Measurements from ENCODE around the gene UQCRHL.

UQCRHL gene

GRCh38 chr1:15796086-15796462 lies 11.4 kb downstream of the UQCRHL start:
- DNase-seq: no peak

GRCh38 chr1:15788624-15789301 lies 18.7 kb downstream of the UQCRHL start:
- no peak for DNase-seq

GRCh38 chr1:15786581-15786980 lies 20.9 kb downstream of the UQCRHL start:
- no peak for DNase-seq

GRCh38 chr1:15785683-15786082 lies 21.8 kb downstream of the UQCRHL start:
- no peak for DNase-seq

- DNase-seq: no peak
These were observed 29.3 kb downstream of the UQCRHL start for GRCh38 chr1:15777909-15778707.

GRCh38 chr1:15775706-15776105 lies 31.7 kb downstream of the UQCRHL start:
- no peak for DNase-seq

- no peak for DNase-seq
These were observed 35.5 kb downstream of the UQCRHL start for GRCh38 chr1:15771836-15772515.

- DNase-seq: no peak
These were observed 37.0 kb downstream of the UQCRHL start for GRCh38 chr1:15770313-15770962.

- no peak for DNase-seq
These were observed 39.1 kb downstream of the UQCRHL start for GRCh38 chr1:15768388-15768787.

GRCh38 chr1:15767941-15768340 lies 39.5 kb downstream of the UQCRHL start:
- no peak for DNase-seq

- no peak for DNase-seq
These were observed 41.8 kb downstream of the UQCRHL start for GRCh38 chr1:15765495-15766194.

GRCh38 chr1:15764890-15765289 lies 42.6 kb downstream of the UQCRHL start:
- DNase-seq: no peak

- DNase-seq: no peak
These were observed 43.1 kb downstream of the UQCRHL start for GRCh38 chr1:15764269-15764764.

- no peak for DNase-seq
These were observed 44.9 kb downstream of the UQCRHL start for GRCh38 chr1:15762546-15762945.

GRCh38 chr1:15761366-15762128 lies 45.9 kb downstream of the UQCRHL start:
- no peak for DNase-seq

- no peak for DNase-seq
These were observed 46.8 kb downstream of the UQCRHL start for GRCh38 chr1:15760520-15761211.

GRCh38 chr1:15758953-15759661 lies 48.3 kb downstream of the UQCRHL start:
- no peak for DNase-seq

- no peak for DNase-seq
These were observed 49.0 kb downstream of the UQCRHL start, which contains the start of gene FBLIM1 for GRCh38 chr1:15758343-15758931. FBLIM1 (plus strand) TSS chr1:15758795; CDS start chr1:15764984, 6,189 bp downstream.

GRCh38 chr1:15757575-15758342 lies 49.7 kb downstream of the UQCRHL start:
- no peak for DNase-seq

Data from activated naive CD4-positive, alpha-beta T cell treated with anti-CD3 and anti-CD28 coated beads, Interleukin-2, amount 50 U/mL, for 16 hours (primary cell).